ENCODE results near the gene CTDSPL. TPM values are rescaled to one million over a fixed set of nuclear protein-coding genes. Genes with fewer than 3 reads are reported as not detected.

CTDSPL gene
- total RNA-seq, 1 experiment from 2014 or later: 124 TPM

- ChIA-PET POLR2A (ENCODE audit: unreplicated experiment) (no interaction called here), CTCF (interaction anchor here (0.7 kb wide), 1 partner anchor 9 kb away, joined by 3 read pairs; no protein-coding TSS in a partner anchor)
Observed at GRCh38 chr3:37924453-37924852, 62.8 kb downstream of the CTDSPL start.

DNA sequence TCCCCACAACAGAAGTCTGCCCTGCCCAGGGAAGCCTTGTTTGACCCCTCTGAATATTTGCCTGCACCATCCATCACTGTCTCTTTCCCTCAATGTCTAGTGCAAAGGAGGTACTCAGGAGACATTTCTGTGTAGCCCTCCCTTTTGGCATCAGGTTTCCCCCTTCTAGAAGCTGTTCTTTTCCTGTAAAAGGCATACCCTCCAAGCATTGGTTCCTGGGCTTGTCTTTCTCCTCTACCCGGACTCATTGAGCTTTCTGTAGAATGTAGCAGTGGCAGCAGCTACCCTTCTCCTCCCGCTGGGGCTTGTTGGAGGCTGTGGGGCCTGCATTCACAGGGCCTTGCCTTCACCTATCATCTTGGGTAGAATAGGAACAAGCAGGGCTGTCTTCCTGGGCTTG, 63.5 kb downstream of the CTDSPL start:
- POLR2A ChIA-PET (ENCODE audit: unreplicated experiment): no interaction called here
- CTCF ChIA-PET: interaction anchor here (0.7 kb wide), 1 partner anchor 10 kb away, joined by 3 read pairs; no protein-coding TSS in a partner anchor
- H2AFZ ChIP-seq: no peak overlapping the region
- no peaks in the 10 kb centered on the region for H3K4me1 ChIP-seq (replicated peaks; ENCODE audit: insufficient read depth)
- TF ChIP-seq EZH2 (IDR thresholded peaks at IDR 0.05; ENCODE audit: low read depth) (no peak), CTCF (conservative IDR thresholded peaks at IDR 0.05) (no peak)
- H3K27ac ChIP-seq: no peak overlapping the region
- intact Hi-C loops (cut with micrococcal nuclease; ENCODE audit: unreplicated experiment): no loop called here
- H3K9me3 ChIP-seq (ENCODE audit: insufficient read depth, low read depth): no peaks in the 10 kb centered on the region; the same call in 1 of the 2 replicates
- H3F3A ChIP-seq (ENCODE audit: insufficient read depth, low read depth): no peaks in the 10 kb centered on the region
- H3K4me2 ChIP-seq: no peak overlapping the region
- H3K79me2 ChIP-seq (ENCODE audit: low read depth): peaks cover 35% of the 10 kb centered on the region
- BruUV-seq (replicated peaks): no TSS peak
- peaks cover 4% of the 10 kb centered on the region; the same call in 1 of the 2 replicates for H3K36me3 ChIP-seq (ENCODE audit: low read depth)
- DNase-seq: no peak
- no peak overlapping the region for H3K4me3 ChIP-seq
- no peaks in the 10 kb centered on the region for H3K27me3 ChIP-seq (ENCODE audit: insufficient read depth, low read depth)
- no peaks in the 10 kb centered on the region for H3K9me2 ChIP-seq (ENCODE audit: insufficient read depth)
- no peaks in the 10 kb centered on the region for H4K20me1 ChIP-seq (ENCODE audit: insufficient read depth)

More at GRCh38 chr3:37924453-37924852, 62.8 kb downstream of the CTDSPL start:
- Histone ChIP-seq H3K79me2 (ENCODE audit: low read depth) (peaks cover 30% of the 10 kb centered on the region), H3K4me3 (no peak overlapping the region), H2AFZ (no peak overlapping the region), H3K9me3 (ENCODE audit: insufficient read depth, low read depth) (no peaks in the 10 kb centered on the region; the same call in 1 of the 2 replicates), H3K27ac (no peak overlapping the region), H4K20me1 (ENCODE audit: insufficient read depth) (no peaks in the 10 kb centered on the region), H3F3A (ENCODE audit: insufficient read depth, low read depth) (no peaks in the 10 kb centered on the region), H3K9me2 (ENCODE audit: insufficient read depth) (no peaks in the 10 kb centered on the region), H3K4me2 (no peak overlapping the region), H3K27me3 (ENCODE audit: insufficient read depth, low read depth) (no peaks in the 10 kb centered on the region), H3K36me3 (ENCODE audit: low read depth) (peaks cover 4% of the 10 kb centered on the region; the same call in 1 of the 2 replicates), H3K4me1 (replicated peaks; ENCODE audit: insufficient read depth) (no peaks in the 10 kb centered on the region)
- intact Hi-C loops (cut with micrococcal nuclease; ENCODE audit: unreplicated experiment): no loop called here
- no peak for TF ChIP-seq CTCF (conservative IDR thresholded peaks at IDR 0.05)
- TF ChIP-seq EZH2 (IDR thresholded peaks at IDR 0.05; ENCODE audit: low read depth): no peak
- no peak for DNase-seq
- BruUV-seq (replicated peaks): no TSS peak

DNA sequence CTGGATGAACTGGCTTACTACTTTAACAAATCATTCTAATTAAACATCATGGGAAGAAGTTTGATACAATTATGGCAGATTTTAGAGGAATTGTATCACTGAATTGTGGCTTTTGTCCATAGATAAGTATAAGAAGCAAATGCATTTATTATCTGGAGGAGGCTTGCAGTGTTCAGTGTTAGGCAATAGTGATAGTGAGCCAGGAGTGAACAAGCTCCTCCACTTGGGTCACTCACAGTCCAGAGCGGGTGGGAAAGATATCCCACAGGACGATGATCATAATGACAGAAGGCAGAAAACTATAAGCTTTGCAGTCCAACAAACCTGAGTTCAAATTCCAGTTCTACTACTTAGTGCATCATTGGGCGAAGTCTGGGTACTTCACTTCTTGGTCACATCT, 64.9 kb downstream of the CTDSPL start:
- Histone ChIP-seq H3K79me2 (ENCODE audit: low read depth) (peaks cover 47% of the 10 kb centered on the region), H3K27ac (no peak overlapping the region), H3K36me3 (ENCODE audit: low read depth) (peaks cover 4% of the 10 kb centered on the region; the same call in 1 of the 2 replicates), H2AFZ (no peak overlapping the region), H3K9me2 (ENCODE audit: insufficient read depth) (no peaks in the 10 kb centered on the region), H3K4me2 (no peak overlapping the region), H3K27me3 (ENCODE audit: insufficient read depth, low read depth) (no peaks in the 10 kb centered on the region), H3F3A (ENCODE audit: insufficient read depth, low read depth) (no peaks in the 10 kb centered on the region), H3K4me3 (no peak overlapping the region), H3K4me1 (replicated peaks; ENCODE audit: insufficient read depth) (no peaks in the 10 kb centered on the region), H4K20me1 (ENCODE audit: insufficient read depth) (no peaks in the 10 kb centered on the region), H3K9me3 (ENCODE audit: insufficient read depth, low read depth) (no peaks in the 10 kb centered on the region; the same call in 1 of the 2 replicates)
- DNase-seq: no peak
- ChIA-PET CTCF (no interaction called here), POLR2A (ENCODE audit: unreplicated experiment) (no interaction called here)
- TF ChIP-seq CTCF (conservative IDR thresholded peaks at IDR 0.05): no peak
- no peak for TF ChIP-seq EZH2 (IDR thresholded peaks at IDR 0.05; ENCODE audit: low read depth)
- intact Hi-C loops (cut with micrococcal nuclease; ENCODE audit: unreplicated experiment): no loop called here
- no TSS peak for BruUV-seq (replicated peaks)

Measured in PC-9 (cell line).